DND-41 (cell line): ENCODE data around the gene LPCAT1.

Experiments used
- ATAC-seq: fragments of 200-7000 bp; cut with Tn5 transposase; 3 replicates; pipeline ENCODE4 v1.9.1; 2021; ENCODE audit warnings: low read depth; ENCODE audit not compliant: insufficient read depth
- DNase-seq: peaks from one replicate; pipeline ENCODE4 v3.0.0-alpha.2; 2020
- H2AFZ ChIP-seq: 2 replicates; pipeline ENCODE4 v1.6.0; 2012; ENCODE audit warnings: low read depth, low read length
- H3K27ac ChIP-seq: 2 replicates; pipeline ENCODE4 v1.5.1; 2012; ENCODE audit warnings: low read length, inconsistent platforms
- H3K27me3 ChIP-seq: fragments of 200-600 bp; sonication (generic); 2 replicates; pipeline ENCODE4 v1.6.0; 2012; ENCODE audit warnings: low read length, mild to moderate bottlenecking, inconsistent platforms; ENCODE audit not compliant: insufficient read depth, poor library complexity
- H3K36me3 ChIP-seq: 2 replicates; pipeline ENCODE4 v1.5.1; 2012; ENCODE audit warnings: low read length, inconsistent platforms; ENCODE audit not compliant: insufficient read depth
- H3K4me1 ChIP-seq: 2 replicates; pipeline ENCODE4 v1.5.1; 2012; ENCODE audit warnings: mild to moderate bottlenecking, low read length; ENCODE audit not compliant: insufficient read depth
- H3K4me2 ChIP-seq: 2 replicates; pipeline ENCODE4 v1.6.0; 2012; ENCODE audit warnings: mild to moderate bottlenecking, moderate library complexity, low read length, inconsistent platforms; ENCODE audit not compliant: insufficient read depth
- H3K4me3 ChIP-seq, 2 experiments: fragments of 200-600 bp in 1 of 2; shearing (Covaris generic) in 1 of 2; 2 replicates each; pipeline ENCODE4 v1.5.1; 2012 to 2016; ENCODE audit warnings: inconsistent platforms in 2 of 2, low read length in 2 of 2, mild to moderate bottlenecking in 2 of 2, low read depth in 1 of 2, moderate library complexity in 1 of 2
- H3K79me2 ChIP-seq: 2 replicates; pipeline ENCODE4 v1.6.0; 2012; ENCODE audit warnings: low read length, inconsistent platforms; ENCODE audit not compliant: insufficient read depth
- H3K9ac ChIP-seq: 2 replicates; pipeline ENCODE4 v1.6.0; 2012; ENCODE audit warnings: low read depth, mild to moderate bottlenecking, inconsistent platforms, low read length, moderate library complexity
- H3K9me3 ChIP-seq: 2 replicates; pipeline ENCODE4 v1.5.1; 2012; ENCODE audit warnings: low read length, moderate library complexity, mild to moderate bottlenecking, inconsistent platforms; ENCODE audit not compliant: insufficient read depth, severe bottlenecking
- H4K20me1 ChIP-seq: 2 replicates; pipeline ENCODE4 v1.6.0; 2012; ENCODE audit warnings: low read length; ENCODE audit not compliant: insufficient read depth
- CTCF ChIP-seq: IDR thresholded peaks from 2 replicates; pipeline ENCODE4 v1.5.1; 2012; ENCODE audit warnings: borderline replicate concordance, low read length, moderate library complexity, mild to moderate bottlenecking; ENCODE audit not compliant: poor library complexity, severe bottlenecking; ENCODE audit errors: extremely low read depth
- EZH2 ChIP-seq: IDR thresholded peaks from 3 replicates; pipeline ENCODE4 v1.6.1; 2012; ENCODE audit warnings: borderline replicate concordance, low read depth, mild to moderate bottlenecking, moderate library complexity, low read length, inconsistent platforms; ENCODE audit not compliant: severe bottlenecking

Gene LPCAT1

GRCh38 chr5:1437226-1437829 is 86.4 kb downstream of the LPCAT1 start:
- H3K4me2 ChIP-seq: no peak overlapping the region
- no peak for TF ChIP-seq CTCF
- no peak for TF ChIP-seq EZH2
- H3K27me3 ChIP-seq: no peaks in the 10 kb centered on the region
- DNase-seq: no peak
- H3K27ac ChIP-seq: no peak overlapping the region
- H2AFZ ChIP-seq: no peak overlapping the region
- H4K20me1 ChIP-seq: no peaks in the 10 kb centered on the region
- H3K79me2 ChIP-seq: no peaks in the 10 kb centered on the region
- H3K4me3 ChIP-seq: no peak overlapping the region
- no peak overlapping the region for H3K9ac ChIP-seq
- peaks cover 11% of the 10 kb centered on the region for H3K9me3 ChIP-seq
- no peaks in the 10 kb centered on the region for H3K4me1 ChIP-seq
- no peaks in the 10 kb centered on the region for H3K36me3 ChIP-seq
- ATAC-seq: peak; percentile 39; the same call in 1 of the 3 replicates

GRCh38 chr5:1436681-1437080 is 87.1 kb downstream of the LPCAT1 start:
- no peak for DNase-seq
- H3K4me2 ChIP-seq: no peak overlapping the region
- H2AFZ ChIP-seq: no peak overlapping the region
- H3K9me3 ChIP-seq: peaks cover 12% of the 10 kb centered on the region
- no peaks in the 10 kb centered on the region for H3K79me2 ChIP-seq
- ATAC-seq: no peak
- TF ChIP-seq CTCF: no peak
- no peak overlapping the region for H3K4me3 ChIP-seq
- H3K27me3 ChIP-seq: no peaks in the 10 kb centered on the region
- H3K9ac ChIP-seq: no peak overlapping the region
- no peaks in the 10 kb centered on the region for H4K20me1 ChIP-seq
- H3K27ac ChIP-seq: no peak overlapping the region
- H3K4me1 ChIP-seq: no peaks in the 10 kb centered on the region
- no peaks in the 10 kb centered on the region for H3K36me3 ChIP-seq

GRCh38 chr5:1436036-1436435 is 87.7 kb downstream of the LPCAT1 start:
- Histone ChIP-seq H3K27ac (no peak overlapping the region), H3K36me3 (no peaks in the 10 kb centered on the region), H3K9me3 (peaks cover 12% of the 10 kb centered on the region), H3K4me2 (no peak overlapping the region), H3K4me1 (no peaks in the 10 kb centered on the region), H3K4me3 (no peak overlapping the region), H4K20me1 (no peaks in the 10 kb centered on the region), H3K79me2 (no peaks in the 10 kb centered on the region), H3K9ac (no peak overlapping the region), H2AFZ (no peak overlapping the region), H3K27me3 (no peaks in the 10 kb centered on the region)
- DNase-seq (no peak), ATAC-seq (no peak)
- TF ChIP-seq EZH2 (no peak), CTCF (no peak)

- no peaks in the 10 kb centered on the region for H3K4me1 ChIP-seq
- peaks cover 12% of the 10 kb centered on the region for H3K9me3 ChIP-seq
- H3K4me2 ChIP-seq: no peak overlapping the region
- no peaks in the 10 kb centered on the region for H3K36me3 ChIP-seq
- no peak overlapping the region for H3K27ac ChIP-seq
- H3K9ac ChIP-seq: no peak overlapping the region
- no peak for DNase-seq
- no peak for ATAC-seq
- no peaks in the 10 kb centered on the region for H3K27me3 ChIP-seq
- no peak for TF ChIP-seq CTCF
- TF ChIP-seq EZH2: no peak
- no peak overlapping the region for H2AFZ ChIP-seq
- H3K4me3 ChIP-seq: no peak overlapping the region
- no peaks in the 10 kb centered on the region for H4K20me1 ChIP-seq
- H3K79me2 ChIP-seq: no peaks in the 10 kb centered on the region
Observed at GRCh38 chr5:1435369-1435768, 88.4 kb downstream of the LPCAT1 start.
